Measurements from ENCODE around the gene RMRP. TPM values are rescaled to one million over a fixed set of nuclear protein-coding genes. Genes with fewer than 3 reads are reported as not detected.

RMRP gene
- total and polyA plus RNA-seq, 9 of the 15 experiments (the other 6 are each of a cell fraction or from before 2014, with no cell fraction given): 75.7 to 89,974 (median 13,378) TPM; not detected in 3

- no peak for TF ChIP-seq CEBPZ (IDR thresholded peaks at IDR 0.05; ENCODE audit: borderline replicate concordance, low read depth, low read length)
- TF ChIP-seq MBD2 (IDR thresholded peaks at IDR 0.05; ENCODE audit: borderline replicate concordance, low read depth): no peak
- TF ChIP-seq ILF3 (IDR thresholded peaks at IDR 0.05; ENCODE audit: borderline replicate concordance): no peak
- no peak for TF ChIP-seq MTA1 (IDR thresholded peaks at IDR 0.05; ENCODE audit: borderline replicate concordance)
- no peak for TF ChIP-seq E2F3 (CRISPR knock-in tag; IDR thresholded peaks at IDR 0.05)
- no peak for TF ChIP-seq ZFP36 (IDR thresholded peaks at IDR 0.05; ENCODE audit: low read depth, low read length, partially characterized antibody)
- TF ChIP-seq, protein P1, sequence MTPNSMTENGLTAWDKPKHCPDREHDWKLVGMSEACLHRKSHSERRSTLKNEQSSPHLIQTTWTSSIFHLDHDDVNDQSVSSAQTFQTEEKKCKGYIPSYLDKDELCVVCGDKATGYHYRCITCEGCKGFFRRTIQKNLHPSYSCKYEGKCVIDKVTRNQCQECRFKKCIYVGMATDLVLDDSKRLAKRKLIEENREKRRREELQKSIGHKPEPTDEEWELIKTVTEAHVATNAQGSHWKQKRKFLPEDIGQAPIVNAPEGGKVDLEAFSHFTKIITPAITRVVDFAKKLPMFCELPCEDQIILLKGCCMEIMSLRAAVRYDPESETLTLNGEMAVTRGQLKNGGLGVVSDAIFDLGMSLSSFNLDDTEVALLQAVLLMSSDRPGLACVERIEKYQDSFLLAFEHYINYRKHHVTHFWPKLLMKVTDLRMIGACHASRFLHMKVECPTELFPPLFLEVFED (CRISPR knock-in tag; conservative IDR thresholded peaks at IDR 0.05): no peak
- TF ChIP-seq PHTF2 (CRISPR knock-in tag; IDR thresholded peaks at IDR 0.05): no peak
- no peak for TF ChIP-seq RBM14 (IDR thresholded peaks at IDR 0.05; ENCODE audit: borderline replicate concordance, insufficient read depth, low read depth, low read length)
- no peak for TF ChIP-seq NFATC3 (IDR thresholded peaks at IDR 0.05)
- TF ChIP-seq CHD2 (IDR thresholded peaks at IDR 0.05; ENCODE audit: low read depth, low read length): no peak
- no peak for TF ChIP-seq TAF7 (tag; IDR thresholded peaks at IDR 0.05)
Observed at GRCh38 chr9:35650341-35651158, 7.3 kb downstream of the RMRP start, which contains the start of gene SIT1 (continued).
